DMS53 (cell line): Measurements from ENCODE around the gene MEIOSIN.
"Not testable (repeated sequence)": the region's sequence is repeated elsewhere in the genome, so short reads cannot be mapped to it uniquely, and the experiment has no call there.

Experiments used
- DNase-seq: peaks from one replicate; lab custom pipeline; 2025; lab: John Stamatoyannopoulos, UW

MEIOSIN gene

GRCh38 chr19:45798995-45799517 lies 65.8 kb downstream of the MEIOSIN start:
- peak; percentile 78 for DNase-seq

GRCh38 chr19:45799541-45799940 lies 66.3 kb downstream of the MEIOSIN start:
- DNase-seq = not testable (repeated sequence)

- DNase-seq = no peak
Observed at GRCh38 chr19:45800070-45800553, 66.9 kb downstream of the MEIOSIN start.

- no peak for DNase-seq
Observed at GRCh38 chr19:45801603-45802175, 68.5 kb downstream of the MEIOSIN start.

DNA sequence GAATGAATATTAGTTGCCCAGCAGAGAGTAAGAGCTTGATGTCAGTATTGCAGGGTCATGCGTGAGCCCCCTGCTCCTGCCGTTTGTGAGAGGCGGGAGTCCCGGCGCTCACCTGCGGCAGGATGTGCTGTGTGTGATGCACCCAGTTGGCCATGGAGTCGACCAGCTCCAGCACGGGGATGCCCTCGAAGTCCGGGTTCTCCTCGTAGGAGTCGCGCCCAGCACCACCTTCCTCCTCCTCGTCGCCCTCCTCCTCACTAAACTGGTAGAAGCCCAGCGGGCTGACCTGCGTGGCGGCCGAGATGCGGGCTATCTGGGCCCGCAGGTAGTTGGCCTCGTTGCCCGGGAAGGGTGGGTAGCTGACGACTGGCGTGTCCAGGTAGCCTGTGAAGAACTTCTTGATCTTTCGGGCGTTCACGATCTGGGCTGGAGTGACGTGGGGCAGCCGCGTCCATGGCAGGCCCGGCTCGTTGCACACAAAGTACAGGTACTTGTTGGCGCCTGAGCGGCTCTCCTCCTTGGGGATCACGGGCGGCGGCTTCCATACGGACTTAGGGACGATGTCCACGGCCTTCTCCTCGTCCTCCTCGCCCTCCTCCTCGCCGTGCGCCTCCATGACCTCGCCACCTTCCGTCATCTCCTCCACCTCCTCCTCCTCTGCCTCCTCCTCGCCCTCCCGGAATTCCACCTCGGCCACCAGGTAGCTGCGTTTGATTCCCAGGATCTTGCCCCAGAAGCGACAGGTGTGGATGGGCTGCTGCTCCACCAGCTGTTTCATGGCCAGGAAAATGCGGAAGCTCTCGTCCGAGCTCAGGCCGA lies 71.1 kb downstream of the MEIOSIN start:
- no peak for DNase-seq

- DNase-seq = no peak
Observed at GRCh38 chr19:45804959-45805230, 71.7 kb downstream of the MEIOSIN start.

GRCh38 chr19:45805719-45806118 lies 72.5 kb downstream of the MEIOSIN start:
- DNase-seq = no peak

- DNase-seq = peak; percentile 97
Observed at GRCh38 chr19:45809643-45810159, 76.5 kb downstream of the MEIOSIN start.

DNA sequence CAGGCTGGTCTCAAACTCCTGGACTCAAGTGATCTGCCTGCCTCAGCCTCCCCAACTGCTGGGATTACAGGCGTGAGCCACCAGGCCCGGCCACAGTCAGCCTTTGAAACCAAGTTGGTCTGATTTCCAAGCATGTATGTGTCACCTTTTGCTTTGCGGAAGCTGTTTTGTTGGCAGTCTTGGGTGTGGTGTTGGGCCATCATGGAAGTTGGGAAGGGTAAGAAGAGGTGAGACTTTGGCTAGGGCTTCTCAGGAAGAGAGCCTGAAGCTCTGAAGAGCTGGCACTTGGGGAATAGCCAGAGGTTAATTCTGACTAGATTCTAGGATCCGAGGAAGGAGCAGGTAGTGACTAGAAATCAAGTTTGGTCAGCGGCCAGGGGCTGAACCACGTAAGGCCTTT lies 79.1 kb downstream of the MEIOSIN start:
- no peak for DNase-seq
